Measurements from ENCODE around the gene OLFM1. TPM values are rescaled to one million over a fixed set of nuclear protein-coding genes. Genes with fewer than 3 reads are reported as not detected.

The OLFM1 gene
- total and polyA plus RNA-seq, 4 donors: 2.0 to 5.9 (median 4.4) TPM

DNA sequence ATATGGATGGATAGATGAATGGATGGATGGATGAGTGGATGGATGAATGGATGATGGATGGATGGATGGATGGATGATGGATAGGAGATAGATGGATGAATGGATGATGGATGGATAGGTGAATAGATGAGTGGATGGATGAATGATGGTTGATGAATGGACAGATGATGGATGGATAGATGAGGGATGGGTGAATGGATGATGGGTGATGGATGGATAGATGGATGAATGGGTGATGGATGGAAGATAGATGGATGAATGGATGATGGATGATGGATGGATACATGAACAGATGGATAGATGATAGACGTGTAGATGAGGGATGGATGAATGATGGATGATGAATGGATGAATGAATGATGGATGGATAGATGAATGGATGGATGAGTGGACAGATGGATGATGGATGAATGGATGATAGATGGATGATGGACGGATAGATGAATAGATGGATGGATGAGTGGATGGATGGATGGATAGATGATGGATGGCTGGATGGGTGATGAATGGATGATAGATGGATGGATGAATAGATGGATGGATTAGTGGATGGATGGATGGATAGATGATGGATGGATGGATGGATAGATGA is 53.8 kb downstream of the OLFM1 start:
- 82% methylated on average over 2 of the region's 2 CpGs for WGBS
- no peak overlapping the region for H3K9ac ChIP-seq (ENCODE audit: low read depth in 1 of 2, low read length in 2 of 2)
- no peak for DNase-seq (ENCODE audit: low spot score)
- no peak overlapping the region for H3K27ac ChIP-seq (ENCODE audit: low read depth in 1 of 2, low read length in 2 of 2)
- H3K27me3 ChIP-seq (ENCODE audit: control insufficient read depth in 4 of 4, insufficient read depth in 4 of 4, low read length in 3 of 4): peaks cover 0 to 2% (median 0%) of the 10 kb centered on the region in 4 donors
- H3K36me3 ChIP-seq (ENCODE audit: control insufficient read depth in 4 of 4, insufficient read depth in 3 of 4, low read depth in 1 of 4, low read length in 3 of 4): no peaks in the 10 kb centered on the region
- no peak overlapping the region for H3K4me3 ChIP-seq (ENCODE audit: low read depth in 1 of 3, low read length in 3 of 3)
- H3K4me1 ChIP-seq (ENCODE audit: control insufficient read depth in 4 of 4, insufficient read depth in 4 of 4, low read length in 3 of 4): no peaks in the 10 kb centered on the region
- peaks cover 0 to 4% (median under 1%) of the 10 kb centered on the region in 4 donors for H3K9me3 ChIP-seq (ENCODE audit: control insufficient read depth in 4 of 4, low read length in 3 of 4)
- TF ChIP-seq GABPA (IDR thresholded peaks at IDR 0.05 in 1 of 2, conservative IDR thresholded peaks at IDR 0.05 in 1 of 2) (no peak), EGR1 (IDR thresholded peaks at IDR 0.05; ENCODE audit: low read depth in 2 of 2) (no peak), HNF4A (conservative IDR thresholded peaks at IDR 0.05) (no peak), HNF4G (IDR thresholded peaks at IDR 0.05) (no peak), YY1 (IDR thresholded peaks at IDR 0.05) (no peak), JUND (IDR thresholded peaks at IDR 0.05) (no peak)
- TF ChIP-seq, protein P1, sequence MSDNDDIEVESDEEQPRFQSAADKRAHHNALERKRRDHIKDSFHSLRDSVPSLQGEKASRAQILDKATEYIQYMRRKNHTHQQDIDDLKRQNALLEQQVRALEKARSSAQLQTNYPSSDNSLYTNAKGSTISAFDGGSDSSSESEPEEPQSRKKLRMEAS (IDR thresholded peaks at IDR 0.05): no peak

- H3K9me3 ChIP-seq (ENCODE audit: control insufficient read depth in 4 of 4, low read length in 3 of 4): no peaks in the 10 kb centered on the region
- no peak overlapping the region for H3K4me3 ChIP-seq (ENCODE audit: low read depth in 1 of 3, low read length in 3 of 3)
- H3K27ac ChIP-seq (ENCODE audit: low read depth in 1 of 2, low read length in 2 of 2): no peak overlapping the region
- H3K9ac ChIP-seq (ENCODE audit: low read depth in 1 of 2, low read length in 2 of 2): no peak overlapping the region
- no peak for DNase-seq (ENCODE audit: low spot score)
- TF ChIP-seq YY1 (IDR thresholded peaks at IDR 0.05) (no peak), HNF4A (conservative IDR thresholded peaks at IDR 0.05) (no peak), GABPA (IDR thresholded peaks at IDR 0.05 in 1 of 2, conservative IDR thresholded peaks at IDR 0.05 in 1 of 2) (no peak), FOXA2 (IDR thresholded peaks at IDR 0.05) (no peak), NR2F2 (IDR thresholded peaks at IDR 0.05) (no peak), ATF3 (IDR thresholded peaks at IDR 0.05) (no peak), FOXA1 (IDR thresholded peaks at IDR 0.05) (no peak), REST (IDR thresholded peaks at IDR 0.05) (no peak), JUND (IDR thresholded peaks at IDR 0.05) (no peak), RAD21 (IDR thresholded peaks at IDR 0.05) (no peak), EGR1 (IDR thresholded peaks at IDR 0.05; ENCODE audit: low read depth in 2 of 2) (no peak), CTCF (IDR thresholded peaks at IDR 0.05; ENCODE audit: low read depth, low read length, missing input control) (no peak), HNF4G (IDR thresholded peaks at IDR 0.05) (no peak), SP1 (IDR thresholded peaks at IDR 0.05) (no peak), ZBTB33 (IDR thresholded peaks at IDR 0.05) (no peak), TAF1 (conservative IDR thresholded peaks at IDR 0.05) (no peak), RXRA (IDR thresholded peaks at IDR 0.05) (no peak)
- TF ChIP-seq, protein P1 (IDR thresholded peaks at IDR 0.05): no peak
- no peaks in the 10 kb centered on the region for H3K4me1 ChIP-seq (ENCODE audit: control insufficient read depth in 4 of 4, insufficient read depth in 4 of 4, low read length in 3 of 4)
- peaks cover 0 to 4% (median 0%) of the 10 kb centered on the region in 4 donors for H3K27me3 ChIP-seq (ENCODE audit: control insufficient read depth in 4 of 4, insufficient read depth in 4 of 4, low read length in 3 of 4)
- H3K36me3 ChIP-seq (ENCODE audit: control insufficient read depth in 4 of 4, insufficient read depth in 3 of 4, low read depth in 1 of 4, low read length in 3 of 4): no peaks in the 10 kb centered on the region
- WGBS: 36% methylated on average over 16 of the region's 16 CpGs
Measured at GRCh38 chr9:135144581-135145170, 57.2 kb downstream of the OLFM1 start.

Measured in liver (tissue), 9 donors.